GM19043 (cell line): Measurements from ENCODE around the gene PLAAT4.
"Not testable (repeated sequence)": the region's sequence is repeated elsewhere in the genome, so short reads cannot be mapped to it uniquely, and the experiment has no call there.

Experiments
- ATAC-seq: cut with Tn5 transposase; IDR thresholded peaks from one replicate; pipeline ENCODE4 v1.9.1; 2021; ENCODE audit warnings: low read depth; ENCODE audit not compliant: unreplicated experiment

Gene PLAAT4

GRCh38 chr11:63510360-63511047 lies 26.1 kb upstream of the PLAAT4 start:
- no peak for ATAC-seq

GRCh38 chr11:63511048-63511748 lies 25.4 kb upstream of the PLAAT4 start:
- no peak for ATAC-seq

GRCh38 chr11:63512816-63513215 lies 23.8 kb upstream of the PLAAT4 start:
- ATAC-seq = no peak

GRCh38 chr11:63516109-63516508 lies 20.5 kb upstream of the PLAAT4 start:
- ATAC-seq = no peak

- ATAC-seq = no peak
Observed at GRCh38 chr11:63517156-63517555, 19.5 kb upstream of the PLAAT4 start.

- ATAC-seq = no peak
Observed at GRCh38 chr11:63518548-63518947, 18.1 kb upstream of the PLAAT4 start.

GRCh38 chr11:63520606-63521170 lies 15.9 kb upstream of the PLAAT4 start:
- ATAC-seq = no peak

GRCh38 chr11:63521896-63522295 lies 14.7 kb upstream of the PLAAT4 start:
- no peak for ATAC-seq

- no peak for ATAC-seq
Observed at GRCh38 chr11:63523151-63523550, 13.5 kb upstream of the PLAAT4 start.

GRCh38 chr11:63527667-63528066 lies 8.9 kb upstream of the PLAAT4 start:
- no peak for ATAC-seq

- not testable (repeated sequence) for ATAC-seq
Observed at GRCh38 chr11:63528156-63528555, 8.5 kb upstream of the PLAAT4 start.

- not testable (repeated sequence) for ATAC-seq
Observed at GRCh38 chr11:63528729-63529278, 7.8 kb upstream of the PLAAT4 start.

- not testable (repeated sequence) for ATAC-seq
Observed at GRCh38 chr11:63529373-63529772, 7.2 kb upstream of the PLAAT4 start.

- no peak for ATAC-seq
Observed at GRCh38 chr11:63530021-63530420, 6.6 kb upstream of the PLAAT4 start.

- ATAC-seq = peak; percentile 82
Observed at GRCh38 chr11:63531074-63531792, 5.4 kb upstream of the PLAAT4 start.

- no peak for ATAC-seq
Observed at GRCh38 chr11:63532117-63532516, 4.5 kb upstream of the PLAAT4 start.

- no peak for ATAC-seq
Observed at GRCh38 chr11:63532799-63533475, 3.7 kb upstream of the PLAAT4 start.

GRCh38 chr11:63534076-63534475 lies 2.5 kb upstream of the PLAAT4 start:
- no peak for ATAC-seq

GRCh38 chr11:63534895-63535461 lies 1.6 kb upstream of the PLAAT4 start:
- ATAC-seq = no peak

- no peak for ATAC-seq
Observed at GRCh38 chr11:63535734-63536133, 874 bp upstream of the PLAAT4 start.
